Stimulated activated CD8-positive, alpha-beta memory T cell treated with anti-CD3 and anti-CD28 coated beads, Interleukin-4, amount 100 ng/mL, for 48 hours (primary cell): ENCODE results near the gene UBE4A.

Experiments used
- DNase-seq: peaks from one replicate; pipeline ENCODE4 v3.0.0-alpha.2; 2020

The UBE4A gene, protein sequence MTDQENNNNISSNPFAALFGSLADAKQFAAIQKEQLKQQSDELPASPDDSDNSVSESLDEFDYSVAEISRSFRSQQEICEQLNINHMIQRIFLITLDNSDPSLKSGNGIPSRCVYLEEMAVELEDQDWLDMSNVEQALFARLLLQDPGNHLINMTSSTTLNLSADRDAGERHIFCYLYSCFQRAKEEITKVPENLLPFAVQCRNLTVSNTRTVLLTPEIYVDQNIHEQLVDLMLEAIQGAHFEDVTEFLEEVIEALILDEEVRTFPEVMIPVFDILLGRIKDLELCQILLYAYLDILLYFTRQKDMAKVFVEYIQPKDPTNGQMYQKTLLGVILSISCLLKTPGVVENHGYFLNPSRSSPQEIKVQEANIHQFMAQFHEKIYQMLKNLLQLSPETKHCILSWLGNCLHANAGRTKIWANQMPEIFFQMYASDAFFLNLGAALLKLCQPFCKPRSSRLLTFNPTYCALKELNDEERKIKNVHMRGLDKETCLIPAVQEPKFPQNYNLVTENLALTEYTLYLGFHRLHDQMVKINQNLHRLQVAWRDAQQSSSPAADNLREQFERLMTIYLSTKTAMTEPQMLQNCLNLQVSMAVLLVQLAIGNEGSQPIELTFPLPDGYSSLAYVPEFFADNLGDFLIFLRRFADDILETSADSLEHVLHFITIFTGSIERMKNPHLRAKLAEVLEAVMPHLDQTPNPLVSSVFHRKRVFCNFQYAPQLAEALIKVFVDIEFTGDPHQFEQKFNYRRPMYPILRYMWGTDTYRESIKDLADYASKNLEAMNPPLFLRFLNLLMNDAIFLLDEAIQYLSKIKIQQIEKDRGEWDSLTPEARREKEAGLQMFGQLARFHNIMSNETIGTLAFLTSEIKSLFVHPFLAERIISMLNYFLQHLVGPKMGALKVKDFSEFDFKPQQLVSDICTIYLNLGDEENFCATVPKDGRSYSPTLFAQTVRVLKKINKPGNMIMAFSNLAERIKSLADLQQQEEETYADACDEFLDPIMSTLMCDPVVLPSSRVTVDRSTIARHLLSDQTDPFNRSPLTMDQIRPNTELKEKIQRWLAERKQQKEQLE

GRCh38 chr11:118359295-118359958 is at the start of gene UBE4A:
UBE4A (plus strand) TSS chr11:118359600; CDS start chr11:118365081, 5,481 bp downstream.
- DNase-seq: peak; percentile 99

- no peak for DNase-seq
Observed at GRCh38 chr11:118310271-118310670, 49.1 kb upstream of the UBE4A start.

- DNase-seq: no peak
Observed at GRCh38 chr11:118310781-118311485, 48.5 kb upstream of the UBE4A start.

DNA sequence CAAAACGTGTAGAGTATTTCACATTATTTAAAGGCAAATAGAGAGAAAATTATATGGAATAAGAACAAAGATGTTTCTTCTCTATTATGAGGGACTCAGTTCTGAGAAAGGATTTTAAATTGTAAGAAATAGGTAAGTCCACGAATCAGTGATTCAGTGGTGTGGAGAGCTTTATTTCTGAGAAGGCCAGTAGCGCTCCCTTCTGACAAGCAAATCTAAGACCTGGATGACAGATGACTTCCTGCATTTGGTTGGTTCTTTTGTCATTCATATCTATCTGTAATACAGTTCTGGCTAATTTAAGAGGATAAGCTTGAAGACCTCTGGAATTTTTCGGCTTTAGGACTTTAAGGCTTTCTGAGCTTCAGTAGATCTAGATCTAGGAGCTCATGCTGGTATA is 47.9 kb upstream of the UBE4A start:
- DNase-seq: no peak

DNA sequence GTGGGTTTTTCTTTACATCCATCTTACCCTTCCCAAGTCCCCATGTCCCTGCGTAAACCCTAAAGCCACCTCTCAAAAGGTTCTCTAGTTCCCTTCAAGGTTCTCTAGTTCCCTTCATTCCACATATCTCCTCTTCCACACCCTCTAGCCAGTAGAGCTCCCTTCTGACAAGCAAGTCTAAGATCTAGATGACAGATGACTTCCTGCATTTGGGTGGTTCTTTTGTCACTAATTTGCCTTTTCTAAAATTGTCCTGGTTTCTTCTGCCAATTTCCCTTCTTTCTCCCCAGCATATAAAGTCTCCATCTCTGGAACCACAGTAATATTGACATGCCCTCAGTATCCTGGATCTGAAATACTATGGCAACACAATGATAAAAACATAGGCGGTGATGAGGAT is 47.1 kb upstream of the UBE4A start:
- no peak for DNase-seq

GRCh38 chr11:118313242-118313641 is 46.2 kb upstream of the UBE4A start:
- DNase-seq: no peak

- no peak for DNase-seq
Observed at GRCh38 chr11:118314988-118315411, 44.4 kb upstream of the UBE4A start.

- no peak for DNase-seq
Observed at GRCh38 chr11:118318124-118318523, 41.3 kb upstream of the UBE4A start.

DNA sequence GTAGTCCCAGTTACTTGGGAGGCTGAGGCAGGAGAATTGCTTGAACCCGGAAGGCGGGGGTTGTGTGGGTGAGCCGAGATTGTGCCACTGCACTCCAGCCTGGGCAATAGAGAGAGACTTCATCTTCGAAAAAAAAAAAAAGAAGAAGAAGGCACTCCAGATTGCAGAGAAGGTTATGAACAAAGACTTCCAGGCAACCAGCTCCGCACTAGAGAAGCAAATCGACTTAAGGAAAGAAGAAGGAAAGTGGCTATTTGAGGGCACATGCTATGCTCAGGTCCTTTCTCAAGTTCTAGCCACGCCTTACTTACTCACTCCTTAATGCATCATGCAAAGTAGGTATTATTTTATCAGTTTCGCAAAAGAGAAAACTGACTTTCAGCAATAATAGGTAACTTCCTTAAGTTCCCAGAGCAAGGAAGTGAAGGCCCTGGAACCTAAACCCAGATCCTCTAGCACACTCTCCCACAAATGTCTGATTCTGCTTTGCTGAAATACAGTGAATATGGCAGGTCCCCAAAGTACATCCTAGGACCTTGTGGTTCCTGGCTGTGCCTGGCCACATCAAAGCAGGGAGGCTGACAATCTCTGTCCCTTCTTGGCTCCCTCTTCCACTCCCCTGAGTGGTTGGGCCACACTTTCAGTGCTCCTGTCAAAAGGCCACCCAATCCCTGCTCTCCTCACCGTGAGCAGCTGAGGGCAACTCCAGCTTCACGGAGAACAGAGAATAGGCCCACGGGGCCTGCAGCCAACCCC is 40.6 kb upstream of the UBE4A start:
- DNase-seq: no peak

DNA sequence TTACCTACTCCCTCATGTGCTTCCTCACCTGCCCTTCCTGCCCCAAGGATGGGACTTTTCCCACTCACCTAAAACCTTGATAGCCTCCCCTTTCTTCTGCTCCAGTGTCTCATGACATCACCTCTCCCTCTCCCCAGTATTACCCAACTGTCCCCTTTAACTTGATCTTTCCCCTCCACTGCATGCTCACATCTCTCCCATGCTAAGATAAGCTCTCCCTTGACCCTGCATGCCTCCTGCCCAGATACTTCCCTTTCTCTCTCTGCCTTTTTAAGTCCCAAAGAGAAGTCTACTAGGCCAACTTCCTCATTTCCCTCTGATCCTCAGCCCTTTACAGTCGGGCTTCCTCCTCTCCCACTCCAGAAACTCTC is 40.1 kb upstream of the UBE4A start:
- no peak for DNase-seq

DNA sequence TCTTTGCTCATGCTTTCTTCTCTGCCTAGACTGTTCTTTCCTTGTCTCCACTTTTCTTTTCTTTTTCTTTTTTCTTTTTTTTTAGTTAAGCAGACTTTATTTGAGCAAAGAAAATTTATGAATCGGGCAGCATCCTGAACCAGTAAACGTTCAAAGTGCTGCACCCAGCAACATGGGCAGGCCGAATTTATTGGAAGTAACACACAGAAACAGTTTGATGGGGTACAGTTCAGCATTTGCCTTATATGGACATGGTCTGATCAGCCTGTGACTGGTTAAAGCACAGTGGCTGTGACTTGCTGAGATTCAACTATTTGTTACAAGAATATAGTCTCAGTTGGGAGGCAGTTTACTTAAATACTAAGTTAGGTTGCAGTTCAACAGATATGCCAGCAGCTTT is 38.9 kb upstream of the UBE4A start:
- no peak for DNase-seq

DNA sequence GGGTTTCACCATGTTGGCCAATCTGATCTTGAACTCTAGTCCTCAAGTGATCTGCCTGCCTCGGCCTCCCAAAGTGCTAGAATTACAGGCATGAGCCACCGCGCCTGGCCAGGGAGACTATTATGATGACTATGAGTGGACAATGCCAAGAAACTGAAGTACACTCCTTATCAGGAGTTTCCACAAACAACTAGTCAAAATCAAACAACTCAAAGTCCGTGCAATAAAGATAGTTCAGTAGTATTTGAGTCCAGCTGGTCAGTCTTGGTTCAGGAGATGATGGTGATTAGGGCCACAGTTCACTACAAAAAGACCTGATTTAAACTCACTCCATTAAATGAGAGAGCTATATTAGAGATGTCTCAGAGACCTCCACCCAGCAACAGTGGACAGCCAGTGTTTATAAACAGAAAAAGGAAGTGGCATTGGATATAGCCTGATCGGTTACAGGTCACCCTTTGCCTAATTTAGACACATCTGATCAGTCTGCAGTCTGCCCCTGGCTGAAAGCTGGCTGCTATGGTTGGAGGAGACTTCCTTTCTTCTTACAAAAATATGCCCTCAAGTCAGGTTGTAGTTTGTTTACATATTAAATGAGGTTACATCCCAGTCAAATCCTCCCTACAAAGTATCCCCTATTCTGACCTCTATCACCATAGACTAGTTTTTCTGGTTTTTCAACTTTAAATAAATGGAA is 37.9 kb upstream of the UBE4A start:
- no peak for DNase-seq

- DNase-seq: no peak
Observed at GRCh38 chr11:118322721-118323120, 36.7 kb upstream of the UBE4A start.

DNA sequence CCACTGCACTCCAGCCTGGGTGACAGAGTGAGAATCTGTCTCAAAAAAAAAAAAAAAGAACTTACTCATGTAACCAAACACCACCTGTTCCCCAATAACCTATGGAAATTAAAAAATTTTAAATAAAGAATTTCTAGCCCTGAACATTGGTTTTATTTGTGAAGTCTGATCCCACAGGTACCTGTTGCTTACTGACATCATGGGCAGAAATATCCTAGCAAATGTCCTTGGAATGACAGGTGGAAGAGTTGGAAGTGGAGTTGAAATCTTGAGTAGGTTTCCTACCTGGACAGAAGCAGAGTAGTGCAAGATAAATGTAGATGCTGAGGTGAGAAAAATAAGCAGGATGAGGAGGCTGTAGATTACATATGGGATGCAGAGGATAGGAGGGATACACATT is 34.1 kb upstream of the UBE4A start:
- no peak for DNase-seq

DNA sequence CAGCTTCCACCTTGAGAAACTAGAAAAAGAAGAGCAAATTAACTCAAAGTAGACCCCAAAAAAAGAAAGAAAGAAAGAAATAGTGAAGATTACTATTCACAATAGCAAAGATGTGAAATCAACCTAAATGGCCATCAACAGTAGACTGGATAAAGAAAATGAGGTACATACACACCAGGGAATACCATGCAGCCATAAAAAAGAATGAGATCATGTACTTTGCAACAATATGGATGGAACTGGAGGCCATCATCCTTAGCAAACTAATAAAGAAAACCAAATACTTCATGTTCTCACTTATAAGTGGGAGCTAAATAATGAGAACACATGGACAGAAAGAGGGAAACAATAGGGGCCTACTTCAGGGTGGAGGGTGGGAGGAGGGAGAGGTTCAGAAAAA is 30.7 kb upstream of the UBE4A start:
- no peak for DNase-seq

GRCh38 chr11:118334745-118335144 is 24.7 kb upstream of the UBE4A start:
- no peak for DNase-seq

DNA sequence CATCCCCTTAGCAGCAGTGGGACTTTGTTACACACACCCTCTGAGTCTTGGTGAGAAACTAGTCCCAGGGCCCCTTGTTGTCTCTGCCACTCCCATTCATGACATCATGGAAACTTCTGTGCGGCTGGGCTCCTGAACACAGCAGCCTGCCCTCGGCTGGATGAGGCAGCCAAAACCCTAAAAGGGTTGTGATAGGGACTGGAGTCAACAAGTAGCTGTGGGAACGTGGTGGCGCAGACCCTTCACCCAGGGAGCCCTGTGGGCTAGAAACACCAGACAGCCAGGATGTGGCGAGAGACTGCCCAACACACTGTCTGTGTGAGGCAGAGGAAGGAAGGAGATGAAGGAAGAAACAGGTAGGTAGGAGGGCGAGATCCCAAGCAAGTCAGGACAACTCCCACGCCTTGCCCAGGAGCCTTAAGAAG is 20.8 kb upstream of the UBE4A start:
- peak; percentile 91 for DNase-seq

DNA sequence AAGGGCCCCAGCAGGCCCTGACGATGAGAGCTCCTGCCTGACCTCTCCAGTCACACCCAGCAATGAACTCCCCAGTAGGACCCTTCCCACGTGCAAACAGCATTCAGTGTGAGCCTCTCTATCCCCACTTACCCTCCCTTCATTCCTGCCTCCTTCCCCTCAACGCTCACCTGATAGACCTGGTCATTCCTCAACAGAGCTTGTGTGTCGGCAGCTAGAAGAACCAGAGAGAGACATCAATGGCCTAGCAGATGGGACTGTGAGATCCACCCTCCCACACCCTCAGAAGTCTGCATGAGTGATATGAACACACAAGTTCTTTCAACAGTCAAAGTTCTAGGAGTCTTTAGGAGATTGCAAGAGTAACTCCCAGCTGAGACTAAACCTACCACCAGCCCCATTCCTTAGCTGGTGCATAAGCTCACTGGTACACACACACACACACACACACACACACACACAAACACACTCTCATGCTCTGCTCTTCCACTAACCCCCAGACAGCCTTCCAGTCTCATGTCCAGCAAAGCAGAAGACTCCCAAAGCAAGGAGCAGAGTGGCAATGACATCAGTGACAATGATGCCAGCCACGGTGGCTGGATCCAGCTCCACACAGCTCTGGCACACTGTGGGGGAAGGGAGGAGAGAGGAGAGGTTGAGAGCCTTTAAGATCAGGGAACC is 20.0 kb upstream of the UBE4A start:
- no peak for DNase-seq

DNA sequence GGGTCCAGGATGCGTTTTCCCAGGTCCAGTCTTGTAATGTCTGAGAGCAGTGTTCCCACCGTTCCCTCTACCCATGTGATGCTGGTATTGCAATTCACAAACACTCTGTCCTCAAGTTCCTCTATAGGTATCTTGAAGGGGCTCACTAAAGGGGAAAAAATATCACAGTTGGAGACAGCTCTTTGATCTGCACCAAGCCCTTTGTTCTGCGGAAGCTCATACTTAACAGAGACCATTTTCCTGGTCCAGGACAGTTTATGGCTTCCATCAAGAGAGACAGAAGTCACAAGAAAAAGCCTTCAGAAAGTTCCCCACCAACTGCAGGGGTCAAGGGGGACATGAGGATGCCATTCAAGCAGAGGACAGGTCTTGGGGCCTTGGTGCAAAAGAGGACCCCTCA is 19.0 kb upstream of the UBE4A start:
- DNase-seq: no peak

GRCh38 chr11:118341261-118341660 is 18.1 kb upstream of the UBE4A start:
- no peak for DNase-seq
